IMR-90 (cell line): ENCODE measurements around the gene GRIA4. TPM values are rescaled to one million over a fixed set of nuclear protein-coding genes. Genes with fewer than 3 reads are reported as not detected.

Experiments
- ATAC-seq: fragments of 200-7000 bp; cut with Tn5 transposase; 2 replicates; pipeline ENCODE4 v1.9.1; 2020; ENCODE audit warnings: low read depth, mild to moderate bottlenecking, moderate library complexity
- BruUV-seq: library from RNA; stranded (reverse); fragments of 400-500 nt; replicated peaks from 2 replicates; lab custom pipeline; 2021; lab: Mats Ljungman, UMichigan
- CTCF ChIA-PET: fragments of 300-600 bp; formaldehyde crosslinking; extraction: SDS; loops from one replicate; lab custom pipeline; 2021; ENCODE audit warnings: antibody characterized with exemption; lab: Yijun Ruan, JAX
- POLR2A ChIA-PET: fragments of 300-600 bp; sonication (Branson Sonifier 250); formaldehyde crosslinking; loops from one replicate; lab custom pipeline; 2022; ENCODE audit warnings: antibody characterized with exemption; ENCODE audit not compliant: unreplicated experiment; lab: Charles Lee
- DNase-seq: peaks from one replicate; pipeline ENCODE4 v3.0.0; 2013
- H2AFZ ChIP-seq: replicated peaks from 2 replicates; pipeline ENCODE3; 2013; ENCODE audit warnings: low read length, mild to moderate bottlenecking; ENCODE audit not compliant: poor library complexity
- H2AK5ac ChIP-seq: 2 replicates; pipeline ENCODE4 v1.6.1; 2013; ENCODE audit warnings: low read depth, low read length, inconsistent platforms
- H2AK9ac ChIP-seq: replicated peaks from 2 replicates; pipeline ENCODE3; 2013; ENCODE audit warnings: mild to moderate bottlenecking, low read depth, low read length, moderate library complexity; ENCODE audit not compliant: poor library complexity
- H2BK120ac ChIP-seq: 2 replicates; pipeline ENCODE4 v1.6.1; 2013; ENCODE audit warnings: low read depth, low read length, inconsistent platforms
- H2BK15ac ChIP-seq: 3 replicates; pipeline ENCODE4 v1.6.1; 2013; ENCODE audit warnings: low read depth, low read length, inconsistent platforms
- H2BK20ac ChIP-seq: 2 replicates; pipeline ENCODE4 v1.6.1; 2013; ENCODE audit warnings: low read depth, mild to moderate bottlenecking, inconsistent platforms, low read length, moderate library complexity
- H2BK5ac ChIP-seq: 2 replicates; pipeline ENCODE4 v1.6.1; 2013; ENCODE audit warnings: mild to moderate bottlenecking, low read depth, low read length, inconsistent platforms; ENCODE audit not compliant: poor library complexity, severe bottlenecking
- H3K14ac ChIP-seq: replicated peaks from 2 replicates; pipeline ENCODE4 v1.6.1; 2013; ENCODE audit warnings: low read depth, low read length, inconsistent platforms
- H3K18ac ChIP-seq: 2 replicates; pipeline ENCODE4 v1.6.1; 2013; ENCODE audit warnings: low read depth, low read length, control low read depth
- H3K23ac ChIP-seq: 2 replicates; pipeline ENCODE4 v1.6.1; 2013; ENCODE audit warnings: low read depth, low read length, inconsistent platforms
- H3K27ac ChIP-seq: 2 replicates; pipeline ENCODE4 v1.5.1; 2013; ENCODE audit warnings: mild to moderate bottlenecking, control low read depth, low read length; ENCODE audit not compliant: insufficient read depth
- H3K27me3 ChIP-seq: 2 replicates; pipeline ENCODE4 v1.6.1; 2013; ENCODE audit warnings: low read length; ENCODE audit not compliant: control insufficient read depth, insufficient read depth
- H3K36me3 ChIP-seq: 2 replicates; pipeline ENCODE4 v1.6.1; 2013; ENCODE audit warnings: low read length, mixed read lengths; ENCODE audit not compliant: control insufficient read depth, insufficient read depth
- H3K4ac ChIP-seq: 2 replicates; pipeline ENCODE4 v1.6.1; 2013; ENCODE audit warnings: low read depth, low read length, inconsistent platforms
- H3K4me1 ChIP-seq: 2 replicates; pipeline ENCODE4 v1.6.1; 2013; ENCODE audit warnings: low read length, mixed read lengths; ENCODE audit not compliant: control insufficient read depth, insufficient read depth
- H3K4me2 ChIP-seq: 2 replicates; pipeline ENCODE4 v1.6.1; 2013; ENCODE audit warnings: low read depth, mild to moderate bottlenecking, control low read depth, low read length, moderate library complexity
- H3K4me3 ChIP-seq: 2 replicates; pipeline ENCODE4 v1.5.1; 2013; ENCODE audit warnings: low read depth, mild to moderate bottlenecking, control low read depth, low read length, moderate library complexity; ENCODE audit not compliant: insufficient read depth
- H3K56ac ChIP-seq: 2 replicates; pipeline ENCODE4 v1.6.1; 2013; ENCODE audit warnings: low read length, inconsistent platforms; ENCODE audit not compliant: insufficient read depth; ENCODE audit errors: extremely low read depth
- H3K79me1 ChIP-seq, 2 experiments: 2 replicates each; pipeline ENCODE4 v1.6.1; 2013; ENCODE audit warnings: low read length in 2 of 2, inconsistent platforms in 1 of 2, low read depth in 1 of 2
- H3K9ac ChIP-seq: 2 replicates; pipeline ENCODE4 v1.6.1; 2013; ENCODE audit warnings: low read depth, low read length, control low read depth
- H3K9me1 ChIP-seq: 2 replicates; pipeline ENCODE4 v1.6.1; 2013; ENCODE audit warnings: low read length, inconsistent platforms; ENCODE audit not compliant: insufficient read depth
- H3K9me3 ChIP-seq: 2 replicates; pipeline ENCODE4 v1.6.1; 2013; ENCODE audit warnings: low read length; ENCODE audit not compliant: control insufficient read depth, insufficient read depth
- H4K20me1 ChIP-seq: 2 replicates; pipeline ENCODE4 v1.6.1; 2013; ENCODE audit warnings: low read length, inconsistent platforms; ENCODE audit not compliant: insufficient read depth
- H4K5ac ChIP-seq: 2 replicates; pipeline ENCODE4 v1.6.1; 2013; ENCODE audit warnings: mild to moderate bottlenecking, low read depth, low read length, control low read depth
- H4K8ac ChIP-seq, 2 experiments: 2 replicates each; pipeline ENCODE4 v1.6.1; 2013; ENCODE audit warnings: low read depth in 2 of 2, low read length in 2 of 2, control low read depth in 1 of 2, inconsistent platforms in 1 of 2
- H4K91ac ChIP-seq: 2 replicates; pipeline ENCODE4 v1.6.1; 2013; ENCODE audit warnings: low read depth, low read length, inconsistent platforms; ENCODE audit not compliant: insufficient read depth
- BHLHE40 ChIP-seq: fragments of 150-350 bp; IDR thresholded peaks from 2 replicates; pipeline ENCODE4 v1.6.1; 2016; ENCODE audit warnings: mild to moderate bottlenecking, low read depth, low read length
- CEBPB ChIP-seq: IDR thresholded peaks from 2 replicates; pipeline ENCODE4 v1.6.1; 2012; ENCODE audit warnings: low read depth, low read length, improper control_type of control experiment
- CHD1 ChIP-seq: IDR thresholded peaks from 2 replicates; pipeline ENCODE4 v1.6.1; 2012; ENCODE audit warnings: low read depth, low read length, improper control_type of control experiment
- FOS ChIP-seq: fragments of 150-350 bp; IDR thresholded peaks from 2 replicates; pipeline ENCODE4 v1.6.1; 2016; ENCODE audit warnings: low read depth, low read length
- MAFK ChIP-seq: IDR thresholded peaks from 2 replicates; pipeline ENCODE4 v1.6.1; 2012; ENCODE audit warnings: low read depth, low read length, improper control_type of control experiment
- MAZ ChIP-seq: IDR thresholded peaks from 2 replicates; pipeline ENCODE4 v1.6.1; 2012; ENCODE audit warnings: low read depth, mild to moderate bottlenecking, low read length, improper control_type of control experiment, moderate library complexity, borderline replicate concordance
- MXI1 ChIP-seq: IDR thresholded peaks from 2 replicates; pipeline ENCODE4 v1.6.1; 2012; ENCODE audit warnings: low read depth, mild to moderate bottlenecking, low read length, moderate library complexity, borderline replicate concordance
- NFE2L2 ChIP-seq: fragments of 150-350 bp; IDR thresholded peaks from 2 replicates; pipeline ENCODE4 v1.6.1; 2016; ENCODE audit warnings: low read depth, mild to moderate bottlenecking, low read length
- POLR2A ChIP-seq: IDR thresholded peaks from 2 replicates; pipeline ENCODE4 v1.6.1; 2012; ENCODE audit warnings: mild to moderate bottlenecking, low read depth, low read length
- RAD21 ChIP-seq: IDR thresholded peaks from 2 replicates; pipeline ENCODE4 v1.6.1; 2012; ENCODE audit warnings: low read length, improper control_type of control experiment
- RCOR1 ChIP-seq: IDR thresholded peaks from 2 replicates; pipeline ENCODE4 v1.6.1; 2012; ENCODE audit warnings: mild to moderate bottlenecking, low read length, improper control_type of control experiment; ENCODE audit not compliant: insufficient replicate concordance
- RFX5 ChIP-seq: IDR thresholded peaks from 2 replicates; pipeline ENCODE4 v1.8.0; 2012; ENCODE audit warnings: low read depth, mild to moderate bottlenecking, low read length, moderate library complexity
- SMC3 ChIP-seq: fragments of 150-350 bp; IDR thresholded peaks from 2 replicates; pipeline ENCODE4 v1.6.1; 2016; ENCODE audit warnings: low read depth, mild to moderate bottlenecking, antibody characterized with exemption, low read length, moderate library complexity
- WGBS, 2 experiments: methylation state at CpG; one replicate each; pipeline versions ENCODE4 v1.1.5 to v1.1.7; 2013; ENCODE audit warnings: missing lambda C conversion rate in 2 of 2; ENCODE audit not compliant: insufficient read length in 1 of 2; ENCODE audit errors: extremely low coverage in 2 of 2; 5-methylcytosine and 5-hydroxymethylcytosine counted together
- dilution Hi-C: fragments of 300-500 bp; cut with HindIII; formaldehyde crosslinking; loops from one replicate; pipeline ENCODE4 v1.14.3; 2018; ENCODE audit warnings: low sequenced_read_pairs; ENCODE audit not compliant: unreplicated experiment
- in situ Hi-C: fragments of 300-500 bp; cut with MboI; formaldehyde crosslinking; loops from 3 replicates; pipeline ENCODE4 v1.14.3; 2019; ENCODE audit warnings: low sequenced_read_pairs, inconsistent platforms, mixed read lengths
- intact Hi-C: fragments of 100-400 bp; cut with micrococcal nuclease; formaldehyde crosslinking; loops from 2 replicates; pipeline ENCODE4 v1.10.0; 2022
- polyA plus RNA-seq, 3 experiments: library from polyadenylated mRNA; depleted of rRNA; stranded (reverse); fragments of >200 nt; gene quantifications; 2 replicates each; pipeline ENCODE4 v1.2.3, GENCODE V29; 2012; ENCODE audit warnings: low replicate concordance in 1 of 3
- total RNA-seq: library from RNA; depleted of rRNA; stranded (reverse); fragments of >200 nt; gene quantifications from 2 replicates; pipeline ENCODE4 v1.2.3, GENCODE V29; 2012
- TF ChIP-seq, protein P1 (sequence below): fragments of 150-350 bp; IDR thresholded peaks from 2 replicates; pipeline ENCODE4 v1.6.1; 2017; ENCODE audit warnings: mild to moderate bottlenecking, antibody characterized with exemption, low read length, low read depth
- TF ChIP-seq, protein P2 (sequence below): conservative IDR thresholded peaks from 2 replicates; pipeline ENCODE4 v1.5.1; 2012; ENCODE audit warnings: mild to moderate bottlenecking, low read depth, low read length, improper control_type of control experiment
- TF ChIP-seq, protein P3 (sequence below): fragments of 150-350 bp; IDR thresholded peaks from 2 replicates; pipeline ENCODE4 v1.6.1; 2016; ENCODE audit warnings: low read depth, mild to moderate bottlenecking, low read length, moderate library complexity, borderline replicate concordance

The GRIA4 gene
- total and polyA plus RNA-seq, 2 of the 4 experiments (the other 2 are of a cell fraction), result 0.36 to 1.0 TPM

DNA sequence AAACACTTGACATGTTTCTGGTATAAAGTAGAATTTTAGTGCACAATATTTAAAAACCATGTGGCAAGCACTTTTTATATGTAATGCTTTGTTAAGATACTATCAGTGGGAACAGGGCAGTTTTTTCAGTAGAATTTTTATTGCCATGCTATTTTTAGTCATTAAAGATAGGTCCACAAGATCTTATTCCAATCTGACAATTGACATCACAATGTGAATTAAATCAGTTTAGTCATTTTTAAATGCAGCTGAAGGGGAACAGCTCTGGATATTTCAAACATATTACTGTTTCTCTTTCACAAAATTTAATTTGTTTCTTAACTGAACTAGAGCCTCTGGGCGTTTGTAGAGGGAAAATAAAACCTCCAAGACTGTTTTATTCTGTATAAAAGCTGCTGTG lies 218.0 kb downstream of the GRIA4 start:
- no peak overlapping the region for H3K23ac ChIP-seq
- DNase-seq, result no peak
- in situ Hi-C loops, result no loop called here
- H3K9me1 ChIP-seq, result 0 out of 2 replicates have a peak, but pooled peaks cover 2% of the 10 kb centered on the region
- POLR2A ChIA-PET, result no interaction called here
- no peak overlapping the region for H4K5ac ChIP-seq
- H2BK15ac ChIP-seq, result no peak overlapping the region
- no TSS peak for BruUV-seq
- TF ChIP-seq MAFK (no peak), RAD21 (no peak), FOS (no peak), POLR2A (no peak), NFE2L2 (no peak), MXI1 (no peak), RCOR1 (no peak), MAZ (no peak), RFX5 (no peak), SMC3 (no peak), CEBPB (no peak), BHLHE40 (no peak), CHD1 (no peak)
- TF ChIP-seq, protein P1, sequence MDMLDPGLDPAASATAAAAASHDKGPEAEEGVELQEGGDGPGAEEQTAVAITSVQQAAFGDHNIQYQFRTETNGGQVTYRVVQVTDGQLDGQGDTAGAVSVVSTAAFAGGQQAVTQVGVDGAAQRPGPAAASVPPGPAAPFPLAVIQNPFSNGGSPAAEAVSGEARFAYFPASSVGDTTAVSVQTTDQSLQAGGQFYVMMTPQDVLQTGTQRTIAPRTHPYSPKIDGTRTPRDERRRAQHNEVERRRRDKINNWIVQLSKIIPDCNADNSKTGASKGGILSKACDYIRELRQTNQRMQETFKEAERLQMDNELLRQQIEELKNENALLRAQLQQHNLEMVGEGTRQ, result no peak
- TF ChIP-seq, protein P2, sequence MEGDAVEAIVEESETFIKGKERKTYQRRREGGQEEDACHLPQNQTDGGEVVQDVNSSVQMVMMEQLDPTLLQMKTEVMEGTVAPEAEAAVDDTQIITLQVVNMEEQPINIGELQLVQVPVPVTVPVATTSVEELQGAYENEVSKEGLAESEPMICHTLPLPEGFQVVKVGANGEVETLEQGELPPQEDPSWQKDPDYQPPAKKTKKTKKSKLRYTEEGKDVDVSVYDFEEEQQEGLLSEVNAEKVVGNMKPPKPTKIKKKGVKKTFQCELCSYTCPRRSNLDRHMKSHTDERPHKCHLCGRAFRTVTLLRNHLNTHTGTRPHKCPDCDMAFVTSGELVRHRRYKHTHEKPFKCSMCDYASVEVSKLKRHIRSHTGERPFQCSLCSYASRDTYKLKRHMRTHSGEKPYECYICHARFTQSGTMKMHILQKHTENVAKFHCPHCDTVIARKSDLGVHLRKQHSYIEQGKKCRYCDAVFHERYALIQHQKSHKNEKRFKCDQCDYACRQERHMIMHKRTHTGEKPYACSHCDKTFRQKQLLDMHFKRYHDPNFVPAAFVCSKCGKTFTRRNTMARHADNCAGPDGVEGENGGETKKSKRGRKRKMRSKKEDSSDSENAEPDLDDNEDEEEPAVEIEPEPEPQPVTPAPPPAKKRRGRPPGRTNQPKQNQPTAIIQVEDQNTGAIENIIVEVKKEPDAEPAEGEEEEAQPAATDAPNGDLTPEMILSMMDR, result no peak
- TF ChIP-seq, protein P3, sequence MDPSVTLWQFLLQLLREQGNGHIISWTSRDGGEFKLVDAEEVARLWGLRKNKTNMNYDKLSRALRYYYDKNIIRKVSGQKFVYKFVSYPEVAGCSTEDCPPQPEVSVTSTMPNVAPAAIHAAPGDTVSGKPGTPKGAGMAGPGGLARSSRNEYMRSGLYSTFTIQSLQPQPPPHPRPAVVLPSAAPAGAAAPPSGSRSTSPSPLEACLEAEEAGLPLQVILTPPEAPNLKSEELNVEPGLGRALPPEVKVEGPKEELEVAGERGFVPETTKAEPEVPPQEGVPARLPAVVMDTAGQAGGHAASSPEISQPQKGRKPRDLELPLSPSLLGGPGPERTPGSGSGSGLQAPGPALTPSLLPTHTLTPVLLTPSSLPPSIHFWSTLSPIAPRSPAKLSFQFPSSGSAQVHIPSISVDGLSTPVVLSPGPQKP, result no peak
- H3K18ac ChIP-seq, result no peak overlapping the region
- intact Hi-C loops, result no loop called here
- H4K20me1 ChIP-seq, result no peaks in the 10 kb centered on the region
- no peak overlapping the region for H4K91ac ChIP-seq
- no peaks in the 10 kb centered on the region for H3K79me1 ChIP-seq
- no peak overlapping the region for H3K4ac ChIP-seq
- no peaks in the 10 kb centered on the region for H3K36me3 ChIP-seq
- H3K4me3 ChIP-seq, result no peak overlapping the region
- no peak overlapping the region for H3K56ac ChIP-seq
- H2AK5ac ChIP-seq, result no peak overlapping the region
- no peak overlapping the region for H4K8ac ChIP-seq
- CTCF ChIA-PET, result no interaction called here
- WGBS, 2 experiments, result no CpG with 5 or more reads among the region's 1 CpG
- ATAC-seq, result no peak
- no peaks in the 10 kb centered on the region for H3K4me1 ChIP-seq
- no peaks in the 10 kb centered on the region for H3K9me3 ChIP-seq
- no peak overlapping the region for H2BK5ac ChIP-seq
- no peak overlapping the region for H2AK9ac ChIP-seq
- H2BK20ac ChIP-seq, result no peak overlapping the region
- H3K14ac ChIP-seq, result no peak overlapping the region
- H3K4me2 ChIP-seq, result no peak overlapping the region
- H3K27ac ChIP-seq, result no peak overlapping the region
- H2AFZ ChIP-seq, result no peak overlapping the region
- no peak overlapping the region for H3K9ac ChIP-seq
- no peaks in the 10 kb centered on the region for H3K27me3 ChIP-seq
- dilution Hi-C loops, result no loop called here
- H2BK120ac ChIP-seq, result no peak overlapping the region
